IPS-18a (cell line): ENCODE measurements around the gene PDE9A.
"Not testable (repeated sequence)": the region's sequence is repeated elsewhere in the genome, so short reads cannot be mapped to it uniquely, and the experiment has no call there.

Source experiments
- H3K27ac ChIP-seq: one replicate; pipeline ENCODE4 v1.5.1; 2013; ENCODE audit warnings: low read length
- H3K27me3 ChIP-seq: one replicate; pipeline ENCODE4 v1.6.1; 2013; ENCODE audit warnings: mild to moderate bottlenecking, low read length; ENCODE audit not compliant: control insufficient read depth, insufficient read depth
- H3K36me3 ChIP-seq: one replicate; pipeline ENCODE4 v1.6.1; 2013; ENCODE audit warnings: low read depth, low read length; ENCODE audit not compliant: control insufficient read depth
- H3K4me1 ChIP-seq: one replicate; pipeline ENCODE4 v1.6.1; 2013; ENCODE audit warnings: low read depth, low read length; ENCODE audit not compliant: control insufficient read depth
- H3K4me3 ChIP-seq: one replicate; pipeline ENCODE4 v1.5.1; 2013; ENCODE audit warnings: low read length
- H3K9ac ChIP-seq: one replicate; pipeline ENCODE4 v1.6.1; 2013; ENCODE audit warnings: mild to moderate bottlenecking, low read length, moderate library complexity
- H3K9me3 ChIP-seq: one replicate; pipeline ENCODE4 v1.6.1; 2013; ENCODE audit warnings: low read depth, low read length; ENCODE audit not compliant: control insufficient read depth

PDE9A gene

GRCh38 chr21:42703136-42703908 lies 49.9 kb downstream of the PDE9A start:
- peaks cover 6% of the 10 kb centered on the region for H3K36me3 ChIP-seq
- no peak overlapping the region for H3K9ac ChIP-seq
- H3K27ac ChIP-seq, result no peak overlapping the region
- no peaks in the 10 kb centered on the region for H3K9me3 ChIP-seq
- H3K4me3 ChIP-seq, result no peak overlapping the region
- H3K4me1 ChIP-seq, result peaks cover 9% of the 10 kb centered on the region
- no peaks in the 10 kb centered on the region for H3K27me3 ChIP-seq

- Histone ChIP-seq H3K9me3 (no peaks in the 10 kb centered on the region), H3K27me3 (no peaks in the 10 kb centered on the region), H3K36me3 (peaks cover 6% of the 10 kb centered on the region), H3K9ac (no peak overlapping the region), H3K27ac (no peak overlapping the region), H3K4me3 (no peak overlapping the region), H3K4me1 (peaks cover 9% of the 10 kb centered on the region)
Observed at GRCh38 chr21:42703965-42704364, 50.5 kb downstream of the PDE9A start.

GRCh38 chr21:42704861-42705260 lies 51.4 kb downstream of the PDE9A start:
- Histone ChIP-seq H3K27me3 (no peaks in the 10 kb centered on the region), H3K36me3 (peaks cover 6% of the 10 kb centered on the region), H3K4me1 (peaks cover 9% of the 10 kb centered on the region), H3K4me3 (no peak overlapping the region), H3K9me3 (no peaks in the 10 kb centered on the region), H3K27ac (no peak overlapping the region), H3K9ac (no peak overlapping the region)

- peaks cover 5% of the 10 kb centered on the region for H3K36me3 ChIP-seq
Observed at GRCh38 chr21:42705346-42705745, 51.9 kb downstream of the PDE9A start.

GRCh38 chr21:42705746-42706374 lies 52.4 kb downstream of the PDE9A start:
- Histone ChIP-seq H3K27ac (no peak overlapping the region), H3K36me3 (no peaks in the 10 kb centered on the region), H3K27me3 (no peaks in the 10 kb centered on the region), H3K9me3 (no peaks in the 10 kb centered on the region), H3K4me3 (no peak overlapping the region), H3K4me1 (peaks cover 9% of the 10 kb centered on the region), H3K9ac (no peak overlapping the region)

More at GRCh38 chr21:42705346-42705745, 51.9 kb downstream of the PDE9A start:
- no peaks in the 10 kb centered on the region for H3K9me3 ChIP-seq
- H3K27me3 ChIP-seq, result no peaks in the 10 kb centered on the region
- H3K9ac ChIP-seq, result no peak overlapping the region
- no peak overlapping the region for H3K27ac ChIP-seq
- no peak overlapping the region for H3K4me3 ChIP-seq
- peaks cover 9% of the 10 kb centered on the region for H3K4me1 ChIP-seq

- Histone ChIP-seq H3K27me3 (no peaks in the 10 kb centered on the region), H3K36me3 (no peaks in the 10 kb centered on the region), H3K9me3 (no peaks in the 10 kb centered on the region), H3K27ac (no peak overlapping the region), H3K4me1 (peaks cover 9% of the 10 kb centered on the region), H3K9ac (no peak overlapping the region), H3K4me3 (no peak overlapping the region)
Observed at GRCh38 chr21:42706765-42707164, 53.3 kb downstream of the PDE9A start.

GRCh38 chr21:42707207-42707830 lies 53.9 kb downstream of the PDE9A start:
- H3K4me1 ChIP-seq, result peaks cover 9% of the 10 kb centered on the region
- no peaks in the 10 kb centered on the region for H3K36me3 ChIP-seq
- H3K9me3 ChIP-seq, result no peaks in the 10 kb centered on the region
- H3K9ac ChIP-seq, result no peak overlapping the region
- no peaks in the 10 kb centered on the region for H3K27me3 ChIP-seq
- H3K4me3 ChIP-seq, result no peak overlapping the region
- no peak overlapping the region for H3K27ac ChIP-seq

- no peaks in the 10 kb centered on the region for H3K9me3 ChIP-seq
- H3K9ac ChIP-seq, result no peak overlapping the region
- H3K27me3 ChIP-seq, result no peaks in the 10 kb centered on the region
- no peaks in the 10 kb centered on the region for H3K36me3 ChIP-seq
- no peak overlapping the region for H3K27ac ChIP-seq
- peaks cover 9% of the 10 kb centered on the region for H3K4me1 ChIP-seq
- H3K4me3 ChIP-seq, result no peak overlapping the region
Observed at GRCh38 chr21:42708107-42708506, 54.7 kb downstream of the PDE9A start.

GRCh38 chr21:42708916-42709315 lies 55.5 kb downstream of the PDE9A start:
- H3K9me3 ChIP-seq, H3K4me3 ChIP-seq, H3K4me1 ChIP-seq, H3K27ac ChIP-seq, H3K36me3 ChIP-seq, H3K27me3 ChIP-seq, H3K9ac ChIP-seq: not testable (repeated sequence)

GRCh38 chr21:42711667-42712066 lies 58.2 kb downstream of the PDE9A start:
- Histone ChIP-seq H3K27ac (no peak overlapping the region), H3K27me3 (no peaks in the 10 kb centered on the region), H3K9me3 (no peaks in the 10 kb centered on the region), H3K4me1 (peaks cover 9% of the 10 kb centered on the region), H3K4me3 (no peak overlapping the region), H3K9ac (no peak overlapping the region), H3K36me3 (no peaks in the 10 kb centered on the region)

GRCh38 chr21:42715427-42715826 lies 62.0 kb downstream of the PDE9A start:
- not testable (repeated sequence) for H3K9ac ChIP-seq, H3K36me3 ChIP-seq, H3K9me3 ChIP-seq, H3K4me1 ChIP-seq, H3K27ac ChIP-seq, H3K4me3 ChIP-seq, H3K27me3 ChIP-seq
